C4-2B (cell line): Measurements from ENCODE around the gene STIM1.

Source experiments
- CTCF ChIP-seq: fragments of 450-650 bp; conservative IDR thresholded peaks from 2 replicates; pipeline ENCODE4 v1.5.1; 2017; ENCODE audit warnings: mild to moderate bottlenecking
- ZFX ChIP-seq: fragments of 450-650 bp; IDR thresholded peaks from 2 replicates; pipeline ENCODE4 v1.6.1; 2017

- no peak for TF ChIP-seq CTCF
- TF ChIP-seq ZFX: no peak
Measured at GRCh38 chr11:3867209-3868091, 12.0 kb downstream of the STIM1 start.
